ENCODE measurements around the gene SCYGR1. TPM values are rescaled to one million over a fixed set of nuclear protein-coding genes. Genes with fewer than 3 reads are reported as not detected.
A peak's percentile ranks its signal among the peaks of the same experiment; 100 is the strongest.

Gene SCYGR1
- polyA plus RNA-seq, 1 donor from 2014 or later, result not detected

- Histone ChIP-seq H3K79me2 (replicated peaks; ENCODE audit: insufficient read depth, low read length) (no peaks in the 10 kb centered on the region), H3K27ac (ENCODE audit: low read length) (no peak overlapping the region), H3K27me3 (ENCODE audit: insufficient read depth, low read depth, low read length) (no peaks in the 10 kb centered on the region), H3K4me3 (ENCODE audit: low read length) (no peak overlapping the region), H3K4me2 (ENCODE audit: low read length) (no peak overlapping the region), H3K9me3 (ENCODE audit: low read length) (no peaks in the 10 kb centered on the region), H2AFZ (ENCODE audit: low read depth, low read length) (no peak overlapping the region), H3K36me3 (ENCODE audit: insufficient read depth, low read length) (no peaks in the 10 kb centered on the region), H3F3A (ENCODE audit: insufficient read depth, low read length, poor library complexity, severe bottlenecking) (no peaks in the 10 kb centered on the region), H3K9me2 (ENCODE audit: insufficient read depth, low read length) (no peaks in the 10 kb centered on the region), H4K20me1 (ENCODE audit: insufficient read depth) (no peaks in the 10 kb centered on the region), H3K9ac (ENCODE audit: low read length) (no peak overlapping the region)
- peak; percentile 73 for TF ChIP-seq REST (IDR thresholded peaks at IDR 0.05; ENCODE audit: borderline replicate concordance)
- no peak for TF ChIP-seq TAF1 (IDR thresholded peaks at IDR 0.05; ENCODE audit: low read depth)
- peak; percentile 88 for TF ChIP-seq SMC3 (conservative IDR thresholded peaks at IDR 0.05; ENCODE audit: poor library complexity)
- peak; percentile 89 for TF ChIP-seq CTCF (IDR thresholded peaks at IDR 0.05; ENCODE audit: poor library complexity, severe bottlenecking)
- TF ChIP-seq EP300 (conservative IDR thresholded peaks at IDR 0.05; ENCODE audit: poor library complexity, severe bottlenecking), result no peak
- TF ChIP-seq EZH2 (IDR thresholded peaks at IDR 0.05; ENCODE audit: borderline replicate concordance, insufficient read depth, low read length, poor library complexity, severe bottlenecking), result no peak
- peak; percentile 88 for TF ChIP-seq RAD21 (conservative IDR thresholded peaks at IDR 0.05)
- no peak for TF ChIP-seq POLR2AphosphoS5 (IDR thresholded peaks at IDR 0.05)
- no peak for TF ChIP-seq MXI1 (conservative IDR thresholded peaks at IDR 0.05; ENCODE audit: poor library complexity, severe bottlenecking)
These were observed 18.7 kb upstream of the SCYGR1 start for GRCh38 chr2:227406177-227407031.

GRCh38 chr2:227404585-227405271 is 17.0 kb upstream of the SCYGR1 start:
- TF ChIP-seq EP300 (conservative IDR thresholded peaks at IDR 0.05; ENCODE audit: poor library complexity, severe bottlenecking) (no peak), SMC3 (conservative IDR thresholded peaks at IDR 0.05; ENCODE audit: poor library complexity) (no peak), TAF1 (IDR thresholded peaks at IDR 0.05; ENCODE audit: low read depth) (no peak), RAD21 (conservative IDR thresholded peaks at IDR 0.05) (no peak), REST (IDR thresholded peaks at IDR 0.05; ENCODE audit: borderline replicate concordance) (no peak), CTCF (IDR thresholded peaks at IDR 0.05; ENCODE audit: poor library complexity, severe bottlenecking) (no peak), MXI1 (conservative IDR thresholded peaks at IDR 0.05; ENCODE audit: poor library complexity, severe bottlenecking) (no peak), POLR2AphosphoS5 (IDR thresholded peaks at IDR 0.05) (no peak), EZH2 (IDR thresholded peaks at IDR 0.05; ENCODE audit: borderline replicate concordance, insufficient read depth, low read length, poor library complexity, severe bottlenecking) (no peak)
- Histone ChIP-seq H3K36me3 (ENCODE audit: insufficient read depth, low read length) (no peaks in the 10 kb centered on the region), H3K4me2 (ENCODE audit: low read length) (no peak overlapping the region), H3K79me2 (replicated peaks; ENCODE audit: insufficient read depth, low read length) (no peaks in the 10 kb centered on the region), H3K4me3 (ENCODE audit: low read length) (no peak overlapping the region), H3K27ac (ENCODE audit: low read length) (no peak overlapping the region), H2AFZ (ENCODE audit: low read depth, low read length) (no peak overlapping the region), H3K9ac (ENCODE audit: low read length) (no peak overlapping the region), H3K9me2 (ENCODE audit: insufficient read depth, low read length) (no peaks in the 10 kb centered on the region), H3K27me3 (ENCODE audit: insufficient read depth, low read depth, low read length) (no peaks in the 10 kb centered on the region), H3K9me3 (ENCODE audit: low read length) (no peaks in the 10 kb centered on the region), H4K20me1 (ENCODE audit: insufficient read depth) (no peaks in the 10 kb centered on the region), H3F3A (ENCODE audit: insufficient read depth, low read length, poor library complexity, severe bottlenecking) (no peaks in the 10 kb centered on the region)
